ENCODE results near the gene TMEM126B.
"Not testable (repeated sequence)": the region's sequence is repeated elsewhere in the genome, so short reads cannot be mapped to it uniquely, and the experiment has no call there.

TMEM126B gene

DNA sequence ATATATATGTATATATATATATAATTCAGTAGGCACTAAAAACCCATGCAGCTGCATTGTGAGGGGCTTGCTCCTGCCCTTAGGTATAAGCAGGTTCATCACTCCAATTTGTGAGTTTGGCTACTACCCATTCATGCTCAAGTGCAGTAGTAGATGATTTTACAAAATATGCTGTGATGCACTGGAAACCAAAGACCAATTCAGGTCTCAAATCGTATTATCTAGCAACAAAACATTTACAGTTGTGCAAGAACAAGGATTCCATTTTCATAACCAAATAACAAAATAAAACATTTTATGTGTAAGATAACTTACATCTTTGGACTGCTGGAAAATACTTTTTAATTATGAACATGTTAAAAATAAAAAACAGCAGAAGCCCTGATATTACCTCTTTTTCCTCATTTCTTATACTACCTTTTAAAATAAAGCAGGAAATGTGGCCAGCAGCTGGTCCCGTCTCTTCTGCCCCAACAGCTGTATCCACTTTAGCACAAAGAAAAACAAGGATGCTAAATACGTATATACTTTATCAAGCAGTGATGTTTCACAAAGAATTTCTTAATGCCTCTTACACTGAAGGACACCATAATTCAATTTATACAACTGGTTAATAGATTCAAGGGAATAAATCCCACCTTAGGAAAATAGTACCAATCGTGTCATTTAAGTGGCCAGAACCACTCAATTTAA, 33.7 kb downstream of the TMEM126B start:
- Mint-ChIP-seq H3K4me1 (peaks cover 17 to 43% of the 10 kb centered on the region in 2 donors), H3K27me3 (no peaks in the 10 kb centered on the region), H3K27ac (no peak overlapping the region), H3K36me3 (peaks cover 25 to 34% of the 10 kb centered on the region in 2 donors), H3K4me3 (peak overlapping the region; percentile 35 to 62), H3K9me3 (no peaks in the 10 kb centered on the region)
- no peak for DNase-seq
- no peak for ATAC-seq (replicated peaks)

DNA sequence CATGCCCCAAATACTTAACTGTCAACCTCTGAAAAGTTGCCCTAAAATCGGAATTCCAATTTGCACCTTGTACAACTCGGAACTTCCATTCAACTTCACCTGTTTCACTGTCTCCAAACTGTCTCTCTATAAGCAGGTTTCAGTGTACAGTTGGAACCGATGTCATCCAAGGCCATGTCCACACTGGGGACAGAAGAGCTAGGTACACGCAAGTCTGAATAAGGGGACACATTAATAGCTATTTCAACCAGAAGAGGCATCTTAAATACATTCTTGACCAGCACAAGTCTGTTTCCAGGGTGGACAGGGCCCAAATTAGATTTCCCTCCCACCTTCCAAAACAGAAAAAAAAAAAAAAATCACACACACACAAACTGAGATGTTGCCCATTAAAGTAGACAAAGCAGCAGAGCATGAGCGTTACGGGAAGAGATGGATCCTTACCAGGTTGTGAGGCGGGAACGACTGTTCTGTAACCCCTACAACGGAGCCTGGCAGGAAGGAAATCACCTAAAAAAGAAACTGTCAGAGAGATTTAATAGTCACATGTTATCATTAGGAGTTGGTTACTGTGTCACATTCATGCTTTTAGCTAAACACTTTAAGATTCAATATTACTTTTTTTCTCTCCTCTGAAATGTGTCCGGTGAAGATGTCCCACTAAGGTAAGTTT, 34.8 kb downstream of the TMEM126B start:
- peak overlapping the region; percentile 98 for H3K27ac Mint-ChIP-seq
- peaks cover 23 to 33% of the 10 kb centered on the region in 2 donors for H3K36me3 Mint-ChIP-seq
- H3K4me1 Mint-ChIP-seq, result peaks cover 17 to 41% of the 10 kb centered on the region in 2 donors
- no peaks in the 10 kb centered on the region for H3K27me3 Mint-ChIP-seq
- DNase-seq (no peak), ATAC-seq (replicated peaks) (no peak)
- no peaks in the 10 kb centered on the region for H3K9me3 Mint-ChIP-seq
- H3K4me3 Mint-ChIP-seq, result peak overlapping the region; percentile 100

DNA sequence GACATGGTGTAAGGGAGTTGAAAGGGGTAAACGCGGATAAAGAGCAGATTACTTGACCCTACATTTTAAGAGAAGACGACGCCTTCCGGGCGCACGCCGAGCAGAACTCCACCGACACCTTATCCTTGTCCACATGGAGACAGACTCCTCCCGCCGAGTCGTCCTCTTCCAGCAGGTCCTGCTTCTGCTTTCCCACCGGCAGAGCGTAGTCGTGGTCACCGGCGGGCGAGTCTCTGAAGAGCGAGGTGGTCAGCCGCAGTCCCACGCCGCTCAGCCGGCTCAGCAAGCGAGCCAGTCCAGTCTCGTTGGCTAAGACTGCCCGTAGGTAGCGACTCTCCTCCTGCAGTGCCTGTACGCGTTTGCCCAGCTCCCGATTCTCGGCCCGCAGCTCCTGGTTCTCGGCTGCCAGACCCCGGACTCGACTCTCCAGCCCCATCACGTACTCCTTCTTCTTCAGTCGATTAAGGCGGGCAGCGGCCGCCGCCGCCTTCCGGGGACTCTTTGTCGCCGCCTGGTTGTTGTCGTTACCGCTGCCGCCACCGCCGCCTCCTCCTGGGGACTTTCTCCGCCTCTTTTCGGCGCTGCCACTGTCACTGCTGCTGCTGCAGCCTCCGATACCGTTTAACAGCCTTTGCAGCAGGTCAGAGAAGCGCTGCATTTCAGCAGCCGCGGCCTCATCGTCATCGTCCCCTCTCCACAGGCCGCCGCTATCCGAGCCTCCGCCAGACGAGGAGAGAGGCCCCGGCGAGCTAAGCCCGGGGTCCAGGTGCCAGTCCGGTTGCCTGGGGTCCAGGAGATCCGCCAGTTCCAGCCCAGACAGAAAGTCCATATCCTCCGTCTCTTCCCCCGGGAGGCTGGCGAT, 35.6 kb downstream of the TMEM126B start:
- H3K27ac Mint-ChIP-seq, result peak overlapping the region; percentile 98
- H3K27me3 Mint-ChIP-seq, result no peaks in the 10 kb centered on the region
- peaks cover 23 to 33% of the 10 kb centered on the region in 2 donors for H3K36me3 Mint-ChIP-seq
- peak; percentile 74 to 77 for ATAC-seq (replicated peaks)
- H3K4me3 Mint-ChIP-seq, result peak overlapping the region; percentile 100
- peak; percentile 79 for DNase-seq
- H3K4me1 Mint-ChIP-seq, result peaks cover 17 to 41% of the 10 kb centered on the region in 2 donors
- no peaks in the 10 kb centered on the region for H3K9me3 Mint-ChIP-seq

DNA sequence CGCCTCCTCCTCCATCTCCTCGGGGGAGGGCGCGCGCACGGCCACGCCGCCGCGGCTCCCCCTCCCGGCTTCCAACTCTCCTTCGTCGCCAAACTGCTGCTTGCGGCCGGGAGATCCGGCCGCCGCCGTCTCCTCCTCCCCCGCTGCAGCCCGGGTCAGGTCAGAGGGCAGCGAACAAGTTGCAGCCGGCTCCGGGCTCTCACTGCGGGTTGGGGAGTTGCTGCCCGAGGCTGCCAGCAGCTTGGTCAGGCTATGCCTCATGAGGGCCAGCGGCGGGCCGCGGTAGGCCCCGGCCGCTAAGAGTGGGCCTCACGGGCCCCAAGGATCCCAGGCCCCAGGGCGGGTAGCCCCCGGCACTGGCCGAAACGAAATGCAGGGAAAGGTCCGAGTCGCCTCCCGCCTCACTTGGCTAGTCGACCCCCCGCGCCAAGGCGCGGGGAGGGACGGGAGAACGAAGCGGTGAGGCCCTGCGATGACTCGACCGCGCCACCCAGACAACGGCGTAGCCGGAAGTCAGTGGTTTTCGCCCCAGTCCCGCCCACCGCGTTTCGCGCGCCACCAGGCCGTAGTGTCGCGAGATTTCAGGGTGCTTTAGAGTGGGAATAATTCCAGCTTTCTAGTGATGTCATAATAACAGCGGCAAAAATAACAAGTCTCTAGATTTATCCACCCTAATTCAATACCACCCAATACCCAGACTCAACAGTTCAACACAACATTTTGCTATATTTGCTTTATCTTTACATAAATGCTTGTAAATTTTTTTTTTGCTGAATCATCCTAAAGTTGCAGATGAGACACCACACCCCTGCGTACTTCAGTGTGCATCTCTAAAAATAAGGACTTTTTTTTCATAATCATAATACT, 36.5 kb downstream of the TMEM126B start, which contains the start of gene CREBZF:
Gene CREBZF (minus strand): TSS at position 515 of the 867 bp plus-strand sequence. CDS start 254 bp downstream, at position 261.
- ATAC-seq (replicated peaks), result peak; percentile 90 to 92
- Mint-ChIP-seq H3K4me3 (peak within 1 kb of the TSS; percentile 100), H3K9me3 (no peaks in the 10 kb centered on the region), H3K27me3 (no peaks in the 10 kb centered on the region), H3K27ac (peak within 1 kb of the TSS; percentile 98), H3K4me1 (peaks cover 15 to 35% of the 10 kb centered on the region in 2 donors), H3K36me3 (peaks cover 22 to 29% of the 10 kb centered on the region in 2 donors)
- peak; percentile 94 for DNase-seq

DNA sequence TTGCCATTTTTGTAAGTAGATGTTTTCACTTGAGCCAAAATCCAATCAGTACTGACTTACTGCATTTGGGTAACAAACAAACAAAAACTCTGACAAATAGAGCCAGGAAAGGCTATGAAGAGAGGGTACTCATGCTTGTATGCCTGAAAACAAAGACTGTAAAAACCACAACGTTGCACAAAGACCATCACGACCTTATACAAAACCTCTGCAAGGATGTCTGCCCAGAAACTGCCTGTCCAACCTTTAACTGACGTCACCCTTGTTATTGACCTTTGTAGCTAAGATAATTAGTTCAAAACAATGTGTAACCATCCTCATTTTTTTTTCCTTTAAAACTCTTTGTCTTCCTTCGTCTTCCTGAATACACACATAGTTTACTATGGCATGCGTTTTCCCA, 37.3 kb downstream of the TMEM126B start:
- H3K4me1 Mint-ChIP-seq, result peaks cover 11 to 29% of the 10 kb centered on the region in 2 donors
- peaks cover 0 to 4% of the 10 kb centered on the region in 2 donors for H3K27me3 Mint-ChIP-seq
- no peak for ATAC-seq (replicated peaks)
- peaks cover 0 to under 1% of the 10 kb centered on the region in 2 donors for H3K9me3 Mint-ChIP-seq
- H3K4me3 Mint-ChIP-seq, result peak overlapping the region in 1 of 2 donors; percentile 25
- no peak for DNase-seq
- peak overlapping the region; percentile 98 for H3K27ac Mint-ChIP-seq
- H3K36me3 Mint-ChIP-seq, result peaks cover 17 to 20% of the 10 kb centered on the region in 2 donors

DNA sequence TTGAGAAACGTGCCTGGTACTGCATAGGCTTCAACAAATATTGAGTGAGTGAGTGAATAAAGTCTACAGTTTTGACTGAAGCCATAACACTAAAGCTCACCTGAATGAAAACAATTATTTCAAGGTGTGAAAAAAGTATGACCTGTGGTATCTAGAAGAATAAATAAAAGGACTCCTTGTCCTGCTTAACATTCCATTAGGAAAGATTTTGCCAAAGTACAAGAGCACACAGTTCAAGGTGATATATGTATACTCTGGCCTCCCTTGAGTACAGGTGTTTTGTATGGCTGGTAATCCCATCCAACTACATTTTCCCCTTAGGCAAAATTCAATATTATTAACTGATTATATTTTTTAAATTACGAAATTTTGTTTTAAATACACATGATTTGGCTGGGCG, 38.3 kb downstream of the TMEM126B start:
- ATAC-seq (replicated peaks), result no peak
- Mint-ChIP-seq H3K27ac (no peak overlapping the region), H3K9me3 (peaks cover 0 to 3% of the 10 kb centered on the region in 2 donors), H3K4me3 (no peak overlapping the region), H3K4me1 (peaks cover 9 to 21% of the 10 kb centered on the region in 2 donors), H3K27me3 (peaks cover 8 to 12% of the 10 kb centered on the region in 2 donors), H3K36me3 (peaks cover 14 to 19% of the 10 kb centered on the region in 2 donors)
- no peak for DNase-seq

DNA sequence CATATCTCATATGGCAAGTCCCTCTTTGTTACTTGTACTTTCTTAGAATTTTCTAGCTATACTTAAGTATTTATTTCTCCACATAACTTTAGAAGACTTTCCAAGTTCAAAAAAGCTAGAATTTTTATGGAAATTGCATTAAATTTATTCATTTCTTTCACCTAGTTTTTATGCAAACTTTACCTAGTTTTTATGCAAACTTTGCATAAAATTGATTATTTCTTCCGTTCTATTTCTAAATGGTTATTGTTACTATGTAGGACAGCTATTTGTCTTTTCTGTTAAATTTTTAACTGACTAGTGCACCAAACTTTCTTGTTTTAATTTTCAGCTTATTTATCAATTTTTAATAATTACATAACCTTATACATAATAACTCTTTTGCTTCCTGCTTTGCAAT, 39.8 kb downstream of the TMEM126B start:
- Mint-ChIP-seq H3K27ac (no peak overlapping the region), H3K4me1 (peaks cover 5 to 16% of the 10 kb centered on the region in 2 donors), H3K4me3 (no peak overlapping the region), H3K36me3 (peaks cover 9 to 15% of the 10 kb centered on the region in 2 donors), H3K9me3 (peaks cover 0 to 3% of the 10 kb centered on the region in 2 donors), H3K27me3 (peaks cover 10 to 12% of the 10 kb centered on the region in 2 donors)
- DNase-seq (no peak), ATAC-seq (replicated peaks) (no peak)

DNA sequence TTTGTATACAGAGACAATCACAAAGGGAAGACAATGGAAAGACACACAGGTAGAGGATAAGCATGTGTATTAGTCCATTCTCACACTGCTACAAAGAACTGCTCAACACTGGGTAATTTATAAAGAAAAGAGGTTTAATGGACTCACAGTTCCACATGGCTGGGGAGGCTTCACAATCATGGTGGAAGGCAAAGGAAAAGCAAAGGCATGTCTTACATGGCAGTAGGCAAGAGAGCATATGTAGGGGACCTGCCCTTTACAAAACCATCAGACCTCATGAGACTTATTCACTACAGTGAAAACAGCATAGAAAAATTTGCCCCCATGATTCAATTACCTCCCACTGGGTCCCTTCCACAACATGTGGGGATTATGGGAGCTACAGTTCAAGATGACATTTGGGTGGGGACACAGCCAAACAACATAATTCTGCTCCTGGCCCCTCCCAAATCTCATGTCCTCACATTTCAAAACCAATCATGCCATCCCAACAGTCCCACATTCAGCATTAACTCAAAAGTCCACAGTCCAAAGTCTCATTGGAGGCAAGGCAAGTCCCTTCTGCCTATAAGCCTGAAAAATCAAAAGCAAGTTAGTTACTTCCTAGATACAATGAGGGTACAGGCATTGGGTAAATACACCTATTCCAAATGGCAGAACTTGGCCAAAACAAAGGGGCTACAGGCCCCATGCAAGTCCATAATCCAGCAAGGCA, 42.7 kb downstream of the TMEM126B start:
- H3K9me3 Mint-ChIP-seq; DNase-seq; H3K4me1 Mint-ChIP-seq; H3K4me3 Mint-ChIP-seq; H3K36me3 Mint-ChIP-seq; H3K27ac Mint-ChIP-seq; ATAC-seq (replicated peaks): not testable (repeated sequence)
- H3K27me3 Mint-ChIP-seq, result peaks cover 17 to 21% of the 10 kb centered on the region in 2 donors

DNA sequence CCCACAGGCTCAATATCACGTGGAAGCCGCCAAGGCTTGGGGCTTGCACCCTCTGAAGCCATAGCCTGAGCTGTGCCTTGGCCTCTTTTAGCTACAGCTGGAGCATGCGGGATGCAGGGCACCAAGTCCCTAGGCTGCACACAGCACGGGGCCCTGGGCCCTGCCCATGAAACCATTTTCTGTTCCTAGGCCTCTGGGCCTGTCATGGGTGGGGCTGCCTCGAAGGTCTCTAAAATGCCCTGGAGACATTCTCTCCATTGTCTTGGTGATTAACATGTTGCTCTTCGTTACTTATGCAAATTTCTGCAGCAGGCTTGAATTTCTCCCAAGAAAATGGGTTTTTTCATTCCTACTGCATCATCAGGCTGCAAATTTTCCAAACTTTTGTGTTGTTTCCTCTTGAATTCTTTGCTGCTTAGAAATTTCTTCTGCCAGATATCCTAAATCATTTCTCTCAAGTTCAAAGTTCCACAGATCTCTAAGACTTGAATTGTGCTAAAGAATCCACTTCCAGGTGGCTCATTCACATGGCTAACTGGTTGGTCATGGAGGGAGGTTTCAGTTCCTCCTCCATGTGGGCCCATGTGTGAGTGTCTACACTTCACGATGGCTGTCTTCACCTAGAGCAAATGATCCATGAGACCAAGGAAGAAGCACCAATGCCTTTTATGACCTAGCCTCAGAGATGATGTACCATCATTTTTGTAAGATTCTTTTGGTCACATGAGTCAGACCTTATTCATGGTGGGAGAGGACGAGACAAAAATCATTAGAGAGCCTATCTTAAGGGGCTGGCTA, 43.9 kb downstream of the TMEM126B start:
- Mint-ChIP-seq H3K9me3 (peaks cover 3 to 7% of the 10 kb centered on the region in 2 donors), H3K4me1 (no peaks in the 10 kb centered on the region), H3K27me3 (peaks cover 17 to 21% of the 10 kb centered on the region in 2 donors), H3K36me3 (peaks cover 0 to 4% of the 10 kb centered on the region in 2 donors), H3K4me3 (no peak overlapping the region), H3K27ac (no peak overlapping the region)
- no peak for DNase-seq
- peak in 1 of 2 donors; percentile 34 for ATAC-seq (replicated peaks)

DNA sequence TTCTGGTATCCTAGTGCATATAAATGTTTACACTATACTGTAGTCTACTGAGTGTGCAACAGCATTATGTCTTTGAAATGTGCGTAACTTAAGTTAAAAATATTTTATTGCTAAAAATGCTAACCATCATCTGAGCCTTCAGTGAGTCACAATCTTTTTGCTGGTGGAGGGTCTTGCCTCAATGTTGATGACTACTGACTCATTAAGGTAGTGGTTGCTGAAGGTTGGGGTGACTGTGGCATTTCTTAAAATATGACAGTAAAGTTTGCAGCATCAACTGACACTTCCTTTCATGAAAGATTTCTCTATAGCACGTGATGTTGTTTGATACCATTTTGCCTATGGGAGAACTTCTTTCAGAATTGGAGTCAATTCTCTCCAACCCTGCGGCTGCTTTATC, 45.0 kb downstream of the TMEM126B start:
- Mint-ChIP-seq H3K27me3 (peaks cover 17 to 21% of the 10 kb centered on the region in 2 donors), H3K27ac (no peak overlapping the region)
- ATAC-seq (replicated peaks), result no peak

DNA sequence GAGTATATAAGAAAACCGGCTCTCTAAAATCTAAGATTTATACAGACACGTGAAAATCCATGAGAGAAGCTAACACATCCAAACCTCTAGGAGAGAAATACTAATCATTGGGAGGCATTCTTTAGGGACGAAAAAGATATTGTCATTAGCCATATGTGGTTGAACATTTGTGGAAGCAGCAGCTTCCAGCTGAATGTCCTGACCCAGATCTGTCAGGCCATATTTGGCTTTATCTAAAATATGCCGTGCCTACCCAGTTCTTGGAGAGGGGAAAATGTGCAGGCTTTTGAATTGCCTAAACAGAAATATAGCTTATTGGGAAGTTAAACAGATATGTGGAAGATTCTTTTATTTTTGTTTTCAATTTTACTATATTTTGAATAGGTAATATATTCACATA, 51.2 kb downstream of the TMEM126B start:
- H3K4me1 Mint-ChIP-seq, result peaks cover 6% of the 10 kb centered on the region in 2 donors
- no peak for ATAC-seq (replicated peaks)

More for the DNA sequence above, 45.0 kb downstream of the TMEM126B start:
- Mint-ChIP-seq H3K9me3 (peaks cover 3 to 7% of the 10 kb centered on the region in 2 donors), H3K4me3 (no peak overlapping the region), H3K4me1 (no peaks in the 10 kb centered on the region), H3K36me3 (peaks cover 0 to 4% of the 10 kb centered on the region in 2 donors)
- no peak for DNase-seq

DNA sequence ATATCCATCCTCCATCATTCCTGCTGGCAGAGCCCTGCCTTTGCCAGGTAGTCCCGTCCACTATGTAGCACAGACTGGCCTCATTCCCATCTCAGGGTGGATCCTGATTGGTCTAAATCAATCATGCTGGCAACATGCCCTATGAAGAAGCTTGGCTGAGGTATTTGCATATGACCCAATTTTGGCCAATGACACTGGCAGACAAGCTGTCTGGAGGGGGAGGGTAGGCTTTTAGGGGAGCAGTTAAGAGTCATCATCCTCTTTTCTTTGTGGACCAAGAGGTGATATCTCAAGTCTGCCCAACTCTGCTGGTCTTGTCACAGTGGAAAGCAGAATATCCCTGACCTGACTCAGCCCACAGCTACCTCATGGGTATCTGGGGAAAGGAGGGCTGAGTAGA, 52.5 kb downstream of the TMEM126B start:
- ATAC-seq (replicated peaks) (no peak), DNase-seq (no peak)
- Mint-ChIP-seq H3K27ac (no peak overlapping the region), H3K27me3 (no peaks in the 10 kb centered on the region), H3K9me3 (no peaks in the 10 kb centered on the region), H3K36me3 (peaks cover 0 to 5% of the 10 kb centered on the region in 2 donors), H3K4me3 (no peak overlapping the region), H3K4me1 (peaks cover 6% of the 10 kb centered on the region in 2 donors)

More for the DNA sequence above, 51.2 kb downstream of the TMEM126B start:
- peaks cover 0 to 8% of the 10 kb centered on the region in 2 donors for H3K36me3 Mint-ChIP-seq
- DNase-seq, result no peak
- H3K4me3 Mint-ChIP-seq, result no peak overlapping the region
- H3K27ac Mint-ChIP-seq, result no peak overlapping the region
- H3K9me3 Mint-ChIP-seq, result peaks cover 2 to 4% of the 10 kb centered on the region in 2 donors
- peaks cover 0 to 6% of the 10 kb centered on the region in 2 donors for H3K27me3 Mint-ChIP-seq
